Neutrophil (primary cell): Measurements from ENCODE around the gene NOX5.

Experiments
- H3K27ac ChIP-seq: fragments of 200-600 bp; sonication (generic); 2 replicates; pipeline ENCODE4 v1.5.1; 2016; ENCODE audit warnings: mild to moderate bottlenecking, moderate library complexity
- H3K27me3 ChIP-seq: fragments of 200-600 bp; sonication (generic); 2 replicates; pipeline ENCODE4 v1.6.0; 2016; ENCODE audit warnings: mild to moderate bottlenecking
- H3K36me3 ChIP-seq: fragments of 200-600 bp; sonication (generic); 2 replicates; pipeline ENCODE4 v1.5.1; 2017
- H3K4me1 ChIP-seq, 2 experiments: fragments of 200-600 bp in 1 of 2; sonication (generic) in 1 of 2; 1 replicate in 1 of 2; 2 replicates in 1 of 2; pipeline versions ENCODE4 v1.5.1 to v1.6.1; 2013 to 2016; ENCODE audit warnings: low read depth in 1 of 2, low read length in 1 of 2, mild to moderate bottlenecking in 1 of 2, moderate library complexity in 1 of 2; ENCODE audit not compliant: control insufficient read depth in 1 of 2, insufficient read depth in 1 of 2
- H3K4me3 ChIP-seq, 2 experiments: fragments of 200-600 bp in 1 of 2; sonication (generic) in 1 of 2; 1 replicate in 1 of 2; 2 replicates in 1 of 2; pipeline ENCODE4 v1.5.1; 2013 to 2016; ENCODE audit warnings: low read depth in 1 of 2, low read length in 1 of 2, mild to moderate bottlenecking in 1 of 2, moderate library complexity in 1 of 2
- H3K9me3 ChIP-seq: fragments of 200-600 bp; sonication (generic); 2 replicates; pipeline ENCODE4 v1.5.1; 2016
- TF ChIP-seq, protein P1 (sequence below): fragments of 200-600 bp; sonication (generic); IDR thresholded peaks from 2 replicates; pipeline ENCODE4 v1.5.1; 2016; ENCODE audit warnings: antibody characterized with exemption

Gene NOX5

DNA sequence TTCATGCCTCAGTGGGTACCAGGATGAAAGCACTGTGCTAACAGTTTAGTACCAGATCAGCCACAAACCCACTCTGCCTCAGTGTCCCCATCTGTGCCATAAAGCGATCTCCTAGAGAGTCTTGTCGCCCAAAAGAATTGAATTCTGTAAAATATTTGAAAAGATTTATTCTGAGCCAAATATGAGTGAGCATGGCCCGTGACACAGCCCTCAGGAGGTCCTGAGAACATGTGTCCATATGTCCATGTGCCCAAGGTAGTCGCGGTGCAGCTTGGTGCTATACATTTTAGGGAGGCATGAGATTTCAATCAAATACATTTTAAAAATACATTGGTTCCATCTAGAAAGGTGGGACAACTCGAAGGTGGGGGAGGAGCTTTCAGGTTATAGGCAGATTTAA is 15.4 kb upstream of the NOX5 start:
- Histone ChIP-seq H3K9me3 (no peaks in the 10 kb centered on the region), H3K36me3 (no peaks in the 10 kb centered on the region), H3K27me3 (no peaks in the 10 kb centered on the region), H3K27ac (no peak overlapping the region), H3K4me3 (no peak overlapping the region), H3K4me1 (no peaks in the 10 kb centered on the region)
- TF ChIP-seq, protein P1, sequence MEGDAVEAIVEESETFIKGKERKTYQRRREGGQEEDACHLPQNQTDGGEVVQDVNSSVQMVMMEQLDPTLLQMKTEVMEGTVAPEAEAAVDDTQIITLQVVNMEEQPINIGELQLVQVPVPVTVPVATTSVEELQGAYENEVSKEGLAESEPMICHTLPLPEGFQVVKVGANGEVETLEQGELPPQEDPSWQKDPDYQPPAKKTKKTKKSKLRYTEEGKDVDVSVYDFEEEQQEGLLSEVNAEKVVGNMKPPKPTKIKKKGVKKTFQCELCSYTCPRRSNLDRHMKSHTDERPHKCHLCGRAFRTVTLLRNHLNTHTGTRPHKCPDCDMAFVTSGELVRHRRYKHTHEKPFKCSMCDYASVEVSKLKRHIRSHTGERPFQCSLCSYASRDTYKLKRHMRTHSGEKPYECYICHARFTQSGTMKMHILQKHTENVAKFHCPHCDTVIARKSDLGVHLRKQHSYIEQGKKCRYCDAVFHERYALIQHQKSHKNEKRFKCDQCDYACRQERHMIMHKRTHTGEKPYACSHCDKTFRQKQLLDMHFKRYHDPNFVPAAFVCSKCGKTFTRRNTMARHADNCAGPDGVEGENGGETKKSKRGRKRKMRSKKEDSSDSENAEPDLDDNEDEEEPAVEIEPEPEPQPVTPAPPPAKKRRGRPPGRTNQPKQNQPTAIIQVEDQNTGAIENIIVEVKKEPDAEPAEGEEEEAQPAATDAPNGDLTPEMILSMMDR, result no peak

DNA sequence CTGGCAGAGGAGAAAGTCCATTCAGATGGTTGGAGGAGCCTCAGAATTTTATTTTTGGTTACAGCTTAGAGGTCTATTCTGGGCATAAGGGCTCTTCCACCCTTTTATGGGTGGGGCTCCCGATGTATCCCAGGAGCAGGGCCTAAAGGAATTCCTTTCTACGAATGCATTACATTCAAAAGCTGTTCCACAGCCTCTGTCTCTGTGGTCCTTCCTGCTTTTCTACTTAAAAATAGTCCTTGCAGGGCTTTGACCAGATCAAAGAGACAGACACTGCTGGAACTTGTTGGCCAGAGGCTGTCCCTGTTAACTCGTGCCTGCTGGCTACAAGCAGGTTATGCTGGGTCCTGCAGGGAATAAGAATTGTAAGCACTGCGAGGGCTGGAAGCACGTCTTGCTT is 14.4 kb upstream of the NOX5 start:
- TF ChIP-seq, protein P1, result no peak
- no peaks in the 10 kb centered on the region for H3K36me3 ChIP-seq
- no peaks in the 10 kb centered on the region for H3K9me3 ChIP-seq
- no peaks in the 10 kb centered on the region for H3K27me3 ChIP-seq
- H3K4me3 ChIP-seq, result no peak overlapping the region
- no peak overlapping the region for H3K27ac ChIP-seq
- H3K4me1 ChIP-seq, result no peaks in the 10 kb centered on the region

DNA sequence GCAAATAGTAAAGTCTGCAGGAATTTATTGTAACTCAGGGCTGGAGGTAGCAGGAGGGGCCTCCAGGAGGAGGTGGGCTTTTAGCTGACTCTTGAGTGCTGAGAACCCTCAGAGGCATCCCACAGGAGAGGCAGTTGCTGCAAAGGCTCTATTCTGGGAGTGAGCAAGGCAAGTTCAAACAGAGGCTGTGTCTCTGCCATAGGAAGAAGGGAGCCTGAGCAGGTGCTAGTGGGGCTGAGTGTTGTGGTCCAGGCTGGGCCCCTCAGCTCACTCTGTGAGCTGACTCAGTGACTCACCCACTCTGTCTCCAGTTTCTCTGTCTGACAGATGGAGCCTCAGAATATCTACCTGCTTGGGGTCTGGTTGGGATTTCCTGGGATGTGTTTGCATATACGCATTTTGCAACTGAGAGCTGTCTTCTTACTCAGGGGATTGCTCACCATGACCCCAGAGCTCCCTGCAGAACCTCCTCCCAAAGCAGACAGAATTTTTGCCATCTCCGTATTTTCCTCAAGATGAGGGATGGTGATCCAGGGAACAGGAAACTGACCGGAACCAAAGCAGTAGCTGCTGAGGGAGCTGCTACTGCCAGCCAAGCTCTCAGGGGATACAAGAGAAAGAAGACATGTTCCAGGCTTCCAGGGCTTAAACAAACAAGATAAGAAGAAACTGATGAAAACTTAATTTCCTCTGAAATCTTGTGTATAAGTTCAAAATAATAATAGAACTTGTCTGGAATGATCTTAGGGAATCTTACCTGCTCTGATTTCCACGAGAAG is 13.6 kb upstream of the NOX5 start:
- Histone ChIP-seq H3K27ac (no peak overlapping the region), H3K9me3 (no peaks in the 10 kb centered on the region), H3K4me3 (no peak overlapping the region), H3K27me3 (no peaks in the 10 kb centered on the region), H3K4me1 (no peaks in the 10 kb centered on the region), H3K36me3 (no peaks in the 10 kb centered on the region)
- TF ChIP-seq, protein P1, result no peak

DNA sequence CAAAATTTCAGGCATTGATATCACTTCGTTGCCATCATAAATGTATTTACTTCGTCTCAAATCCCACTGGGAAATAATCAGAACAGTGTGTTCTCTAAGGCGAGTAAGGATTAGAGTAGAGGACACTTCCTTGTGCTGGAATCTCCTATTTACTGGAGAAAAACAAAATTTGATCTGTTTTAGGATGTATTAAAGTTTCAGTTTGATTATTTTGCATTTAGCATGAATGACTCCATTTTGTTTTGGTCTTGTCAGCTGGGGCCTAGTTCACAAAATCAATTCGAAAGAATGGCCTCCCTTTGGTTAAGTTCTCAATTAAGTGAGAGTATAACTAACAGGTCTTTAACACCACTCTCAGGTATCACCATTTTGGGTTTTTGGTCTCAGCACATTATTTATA is 11.7 kb upstream of the NOX5 start:
- Histone ChIP-seq H3K27me3 (no peaks in the 10 kb centered on the region), H3K4me3 (no peak overlapping the region), H3K9me3 (no peaks in the 10 kb centered on the region), H3K27ac (no peak overlapping the region), H3K4me1 (no peaks in the 10 kb centered on the region), H3K36me3 (no peaks in the 10 kb centered on the region)
- TF ChIP-seq, protein P1, result no peak

DNA sequence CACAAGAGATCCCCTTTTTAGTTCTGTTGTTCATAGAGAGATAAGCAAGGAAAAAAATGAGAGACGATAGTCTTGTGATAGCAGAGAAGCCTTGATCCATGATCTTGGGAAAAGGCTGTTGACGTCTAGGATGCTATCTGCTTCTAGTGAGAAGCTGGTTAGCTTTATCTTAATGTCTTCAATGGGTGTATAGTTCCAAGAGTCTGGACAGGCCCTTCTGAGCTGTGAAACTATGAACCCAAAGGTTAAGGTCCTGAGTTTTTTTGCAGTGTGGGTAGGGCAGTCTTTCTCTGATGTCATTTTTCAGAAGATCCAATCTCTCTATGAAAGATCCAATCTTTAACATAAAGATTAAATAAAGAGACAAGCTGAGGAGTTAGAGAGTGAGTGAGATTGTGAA is 10.5 kb upstream of the NOX5 start:
- Histone ChIP-seq H3K27ac (no peak overlapping the region), H3K36me3 (no peaks in the 10 kb centered on the region), H3K4me3 (no peak overlapping the region), H3K27me3 (no peaks in the 10 kb centered on the region), H3K9me3 (no peaks in the 10 kb centered on the region), H3K4me1 (no peaks in the 10 kb centered on the region)
- TF ChIP-seq, protein P1, result no peak
